GM12891 (cell line): ENCODE data around the gene MYDGF.

Experiments
- POLR2A ChIP-seq: IDR thresholded peaks from 2 replicates; pipeline ENCODE4 v1.6.1; 2011; ENCODE audit warnings: low read depth, low read length, control low read depth
- POLR2AphosphoS5 ChIP-seq: IDR thresholded peaks from 2 replicates; pipeline ENCODE4 v1.6.1; 2011; ENCODE audit warnings: low read depth, low read length, control low read depth
- POU2F2 ChIP-seq: IDR thresholded peaks from 2 replicates; pipeline ENCODE4 v1.6.1; 2011; ENCODE audit warnings: low read depth, mild to moderate bottlenecking, control low read depth, low read length, moderate library complexity
- SPI1 ChIP-seq: IDR thresholded peaks from 2 replicates; pipeline ENCODE4 v1.6.1; 2011; ENCODE audit warnings: low read depth, low read length, control low read depth
- TAF1 ChIP-seq: IDR thresholded peaks from 2 replicates; pipeline ENCODE4 v1.6.1; 2011; ENCODE audit warnings: low read depth, low read length, control low read depth

- TF ChIP-seq POLR2A, result no peak
- no peak for TF ChIP-seq TAF1
- no peak for TF ChIP-seq POLR2AphosphoS5
- TF ChIP-seq SPI1, result no peak
- no peak for TF ChIP-seq POU2F2
These were observed 23.5 kb upstream of the MYDGF start for GRCh38 chr19:4693471-4694121.
